RWPE2 (cell line): ENCODE measurements around the gene DCDC2.

Experiments
- ATAC-seq: fragments of 200-7000 bp; cut with Tn5 transposase; 3 replicates; pipeline ENCODE4 v1.9.1; 2021; ENCODE audit warnings: low read depth
- DNase-seq: peaks from one replicate; pipeline ENCODE4 v3.0.0-alpha.2; 2020; ENCODE audit warnings: low spot score
- H3K27ac ChIP-seq: fragments of 450-650 bp; 2 replicates; pipeline ENCODE4 v1.5.1; 2017; ENCODE audit warnings: mild to moderate bottlenecking; ENCODE audit not compliant: poor library complexity, severe bottlenecking
- H3K27me3 ChIP-seq: fragments of 250-450 bp; sonication (Bioruptor Pico); 2 replicates; pipeline ENCODE4 v1.5.1; 2021; ENCODE audit warnings: mild to moderate bottlenecking, moderate library complexity; ENCODE audit not compliant: insufficient read depth, poor library complexity, severe bottlenecking
- H3K36me3 ChIP-seq: fragments of 250-450 bp; sonication (Bioruptor Pico); 2 replicates; pipeline ENCODE4 v1.5.1; 2020; ENCODE audit warnings: low read depth, mild to moderate bottlenecking, moderate library complexity
- H3K4me1 ChIP-seq: fragments of 250-450 bp; sonication (Bioruptor Pico); 2 replicates; pipeline ENCODE4 v1.5.1; 2021; ENCODE audit warnings: mild to moderate bottlenecking, moderate library complexity; ENCODE audit not compliant: insufficient read depth, poor library complexity, severe bottlenecking
- H3K4me3 ChIP-seq: fragments of 250-450 bp; sonication (Bioruptor Pico); 2 replicates; pipeline ENCODE4 v1.5.1; 2021; ENCODE audit warnings: mild to moderate bottlenecking, moderate library complexity; ENCODE audit not compliant: severe bottlenecking
- H3K9me3 ChIP-seq: fragments of 250-450 bp; sonication (Bioruptor Pico); 2 replicates; pipeline ENCODE4 v1.5.1; 2021; ENCODE audit warnings: mild to moderate bottlenecking, moderate library complexity; ENCODE audit not compliant: severe bottlenecking
- CTCF ChIP-seq: fragments of 450-650 bp; IDR thresholded peaks from one replicate; pipeline ENCODE4 v1.5.1; 2017; ENCODE audit warnings: mild to moderate bottlenecking, moderate library complexity; ENCODE audit not compliant: poor library complexity, severe bottlenecking

The DCDC2 gene

GRCh38 chr6:24188578-24189080 is 169.2 kb downstream of the DCDC2 start:
- TF ChIP-seq CTCF = no peak
- Histone ChIP-seq H3K4me1 (no peaks in the 10 kb centered on the region), H3K27me3 (peaks cover 3% of the 10 kb centered on the region), H3K9me3 (no peaks in the 10 kb centered on the region), H3K27ac (no peak overlapping the region), H3K36me3 (no peaks in the 10 kb centered on the region), H3K4me3 (no peak overlapping the region)
- ATAC-seq (no peak), DNase-seq (no peak)

GRCh38 chr6:24187965-24188577 is 169.8 kb downstream of the DCDC2 start:
- no peaks in the 10 kb centered on the region for H3K4me1 ChIP-seq
- TF ChIP-seq CTCF = no peak
- peaks cover 6% of the 10 kb centered on the region for H3K27me3 ChIP-seq
- H3K36me3 ChIP-seq = no peaks in the 10 kb centered on the region
- H3K9me3 ChIP-seq = no peaks in the 10 kb centered on the region
- no peak overlapping the region for H3K4me3 ChIP-seq
- ATAC-seq (no peak), DNase-seq (no peak)
- no peak overlapping the region for H3K27ac ChIP-seq

- Histone ChIP-seq H3K36me3 (no peaks in the 10 kb centered on the region), H3K9me3 (no peaks in the 10 kb centered on the region), H3K27me3 (peaks cover 6% of the 10 kb centered on the region), H3K4me3 (no peak overlapping the region), H3K4me1 (no peaks in the 10 kb centered on the region), H3K27ac (no peak overlapping the region)
- DNase-seq (no peak), ATAC-seq (no peak)
- no peak for TF ChIP-seq CTCF
These were observed 171.5 kb downstream of the DCDC2 start for GRCh38 chr6:24186349-24186748.

GRCh38 chr6:24183584-24183983 is 174.3 kb downstream of the DCDC2 start:
- H3K27me3 ChIP-seq = peaks cover 4% of the 10 kb centered on the region
- no peak for ATAC-seq
- no peak overlapping the region for H3K4me3 ChIP-seq
- no peaks in the 10 kb centered on the region for H3K4me1 ChIP-seq
- H3K9me3 ChIP-seq = no peaks in the 10 kb centered on the region
- no peak overlapping the region for H3K27ac ChIP-seq
- no peak for DNase-seq
- H3K36me3 ChIP-seq = no peaks in the 10 kb centered on the region
- TF ChIP-seq CTCF = no peak

GRCh38 chr6:24157886-24158285 is 200.0 kb downstream of the DCDC2 start:
- Histone ChIP-seq H3K9me3 (no peaks in the 10 kb centered on the region), H3K4me1 (no peaks in the 10 kb centered on the region), H3K36me3 (no peaks in the 10 kb centered on the region), H3K4me3 (no peak overlapping the region), H3K27me3 (no peaks in the 10 kb centered on the region), H3K27ac (no peak overlapping the region)
- TF ChIP-seq CTCF = no peak
- DNase-seq = no peak
- ATAC-seq = no peak
